Measurements from ENCODE around the gene FAM118A.

The FAM118A gene

DNA sequence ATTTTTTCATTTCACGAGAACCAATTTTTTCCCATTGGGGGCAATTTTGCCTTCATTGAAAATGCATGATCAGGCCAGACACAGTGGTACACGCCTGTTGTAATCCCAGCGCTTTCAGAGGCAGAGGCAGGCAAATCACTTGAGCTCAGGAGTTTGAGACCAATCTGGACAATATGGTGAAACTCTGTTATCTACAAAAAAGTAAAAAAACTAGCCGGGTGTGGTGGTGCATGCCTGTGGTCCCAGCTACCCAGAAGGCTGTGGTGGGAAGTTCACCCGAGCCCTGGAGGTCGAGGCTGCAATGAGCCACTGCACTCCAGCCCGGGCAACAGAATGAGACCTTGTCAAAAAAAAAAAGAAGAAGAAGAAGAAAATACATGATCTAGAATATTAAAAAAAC is 44.2 kb upstream of the FAM118A start:
- H2AFZ ChIP-seq (ENCODE audit: low read depth, low read length): no peak overlapping the region
- peaks cover 43% of the 10 kb centered on the region for H3K27me3 ChIP-seq (ENCODE audit: insufficient read depth, low read length, poor library complexity)
- H3K36me3 ChIP-seq (ENCODE audit: insufficient read depth, low read length): no peaks in the 10 kb centered on the region
- peaks cover 11% of the 10 kb centered on the region for H3K4me1 ChIP-seq (ENCODE audit: insufficient read depth, low read length)
- no peak for DNase-seq
- no peak overlapping the region for H3K27ac ChIP-seq (ENCODE audit: low read length)
- H3K9ac ChIP-seq (ENCODE audit: low read depth, low read length): no peak overlapping the region
- TF ChIP-seq EZH2 (IDR thresholded peaks at IDR 0.05; ENCODE audit: borderline replicate concordance, low read depth, low read length, severe bottlenecking): no peak
- TF ChIP-seq, protein P1, sequence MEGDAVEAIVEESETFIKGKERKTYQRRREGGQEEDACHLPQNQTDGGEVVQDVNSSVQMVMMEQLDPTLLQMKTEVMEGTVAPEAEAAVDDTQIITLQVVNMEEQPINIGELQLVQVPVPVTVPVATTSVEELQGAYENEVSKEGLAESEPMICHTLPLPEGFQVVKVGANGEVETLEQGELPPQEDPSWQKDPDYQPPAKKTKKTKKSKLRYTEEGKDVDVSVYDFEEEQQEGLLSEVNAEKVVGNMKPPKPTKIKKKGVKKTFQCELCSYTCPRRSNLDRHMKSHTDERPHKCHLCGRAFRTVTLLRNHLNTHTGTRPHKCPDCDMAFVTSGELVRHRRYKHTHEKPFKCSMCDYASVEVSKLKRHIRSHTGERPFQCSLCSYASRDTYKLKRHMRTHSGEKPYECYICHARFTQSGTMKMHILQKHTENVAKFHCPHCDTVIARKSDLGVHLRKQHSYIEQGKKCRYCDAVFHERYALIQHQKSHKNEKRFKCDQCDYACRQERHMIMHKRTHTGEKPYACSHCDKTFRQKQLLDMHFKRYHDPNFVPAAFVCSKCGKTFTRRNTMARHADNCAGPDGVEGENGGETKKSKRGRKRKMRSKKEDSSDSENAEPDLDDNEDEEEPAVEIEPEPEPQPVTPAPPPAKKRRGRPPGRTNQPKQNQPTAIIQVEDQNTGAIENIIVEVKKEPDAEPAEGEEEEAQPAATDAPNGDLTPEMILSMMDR (IDR thresholded peaks at IDR 0.05; ENCODE audit: borderline replicate concordance, extremely low read depth, low read length, poor library complexity, severe bottlenecking): no peak
- no peak overlapping the region for H3K4me2 ChIP-seq (ENCODE audit: insufficient read depth, low read length)
- peaks cover 16% of the 10 kb centered on the region for H4K20me1 ChIP-seq (ENCODE audit: insufficient read depth, low read length)
- no peak overlapping the region for H3K4me3 ChIP-seq (ENCODE audit: low read depth in 1 of 2, low read length in 2 of 2)
- H3K9me3 ChIP-seq (ENCODE audit: insufficient read depth, low read length, severe bottlenecking): no peaks in the 10 kb centered on the region
- no peak for ATAC-seq (ENCODE audit: insufficient read depth, low read depth)
- no peaks in the 10 kb centered on the region for H3K79me2 ChIP-seq (ENCODE audit: insufficient read depth, low read length)

DNA sequence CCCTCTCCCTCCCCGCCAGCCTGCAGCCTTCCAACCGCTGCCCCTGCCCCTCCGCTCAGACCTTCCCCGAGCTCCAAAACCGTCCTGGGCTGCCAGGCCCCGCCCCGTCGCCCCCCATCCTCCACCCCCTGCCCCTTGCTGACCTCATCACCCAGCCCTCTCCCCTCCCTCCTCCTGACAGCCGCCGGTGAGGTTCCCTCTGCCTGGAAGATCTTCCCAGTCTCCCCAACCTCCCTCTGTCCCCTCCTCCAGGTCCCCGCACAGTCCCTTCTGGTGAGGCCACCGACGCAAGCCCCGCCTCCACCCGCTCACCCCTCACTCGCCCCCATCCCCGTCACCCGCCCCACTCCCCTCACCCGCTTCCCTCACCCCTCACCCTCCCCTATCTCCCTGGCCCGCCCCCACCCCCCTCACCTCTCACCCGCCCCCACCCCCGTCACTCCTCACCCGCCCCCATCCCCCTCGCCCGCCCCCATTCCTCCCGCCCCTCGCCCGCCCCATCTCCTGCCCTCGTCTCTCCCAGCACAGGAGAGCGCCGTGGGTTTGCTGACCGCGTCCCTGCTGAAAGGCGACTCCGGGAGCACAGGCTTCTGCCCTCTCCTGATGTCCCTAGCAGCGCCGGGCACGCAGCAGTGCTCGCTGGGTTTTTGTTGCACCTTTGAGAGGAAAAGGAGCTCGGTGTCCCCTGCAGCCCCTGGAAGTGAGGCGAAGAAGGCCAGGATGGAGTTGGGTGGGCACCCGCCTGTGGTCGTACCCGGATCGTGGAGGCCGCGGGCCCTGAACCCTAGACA is 41.4 kb upstream of the FAM118A start:
- DNase-seq: no peak
- Histone ChIP-seq H3K4me2 (ENCODE audit: insufficient read depth, low read length) (peak overlapping the region; percentile 62), H3K9me3 (ENCODE audit: insufficient read depth, low read length, severe bottlenecking) (no peaks in the 10 kb centered on the region), H3K27ac (ENCODE audit: low read length) (no peak overlapping the region), H3K36me3 (ENCODE audit: insufficient read depth, low read length) (no peaks in the 10 kb centered on the region), H3K79me2 (ENCODE audit: insufficient read depth, low read length) (no peaks in the 10 kb centered on the region), H4K20me1 (ENCODE audit: insufficient read depth, low read length) (peaks cover 15% of the 10 kb centered on the region), H3K4me3 (ENCODE audit: low read depth in 1 of 2, low read length in 2 of 2) (no peak overlapping the region), H3K4me1 (ENCODE audit: insufficient read depth, low read length) (peaks cover 11% of the 10 kb centered on the region), H3K9ac (ENCODE audit: low read depth, low read length) (no peak overlapping the region), H2AFZ (ENCODE audit: low read depth, low read length) (peak overlapping the region; percentile 45; the same call in 1 of the 2 replicates), H3K27me3 (ENCODE audit: insufficient read depth, low read length, poor library complexity) (peaks cover 35% of the 10 kb centered on the region)
- peak; percentile 13; the same call in 1 of the 3 replicates for ATAC-seq (ENCODE audit: insufficient read depth, low read depth)
- no peak for TF ChIP-seq EZH2 (IDR thresholded peaks at IDR 0.05; ENCODE audit: borderline replicate concordance, low read depth, low read length, severe bottlenecking)
- TF ChIP-seq, protein P1 (IDR thresholded peaks at IDR 0.05; ENCODE audit: borderline replicate concordance, extremely low read depth, low read length, poor library complexity, severe bottlenecking): no peak

DNA sequence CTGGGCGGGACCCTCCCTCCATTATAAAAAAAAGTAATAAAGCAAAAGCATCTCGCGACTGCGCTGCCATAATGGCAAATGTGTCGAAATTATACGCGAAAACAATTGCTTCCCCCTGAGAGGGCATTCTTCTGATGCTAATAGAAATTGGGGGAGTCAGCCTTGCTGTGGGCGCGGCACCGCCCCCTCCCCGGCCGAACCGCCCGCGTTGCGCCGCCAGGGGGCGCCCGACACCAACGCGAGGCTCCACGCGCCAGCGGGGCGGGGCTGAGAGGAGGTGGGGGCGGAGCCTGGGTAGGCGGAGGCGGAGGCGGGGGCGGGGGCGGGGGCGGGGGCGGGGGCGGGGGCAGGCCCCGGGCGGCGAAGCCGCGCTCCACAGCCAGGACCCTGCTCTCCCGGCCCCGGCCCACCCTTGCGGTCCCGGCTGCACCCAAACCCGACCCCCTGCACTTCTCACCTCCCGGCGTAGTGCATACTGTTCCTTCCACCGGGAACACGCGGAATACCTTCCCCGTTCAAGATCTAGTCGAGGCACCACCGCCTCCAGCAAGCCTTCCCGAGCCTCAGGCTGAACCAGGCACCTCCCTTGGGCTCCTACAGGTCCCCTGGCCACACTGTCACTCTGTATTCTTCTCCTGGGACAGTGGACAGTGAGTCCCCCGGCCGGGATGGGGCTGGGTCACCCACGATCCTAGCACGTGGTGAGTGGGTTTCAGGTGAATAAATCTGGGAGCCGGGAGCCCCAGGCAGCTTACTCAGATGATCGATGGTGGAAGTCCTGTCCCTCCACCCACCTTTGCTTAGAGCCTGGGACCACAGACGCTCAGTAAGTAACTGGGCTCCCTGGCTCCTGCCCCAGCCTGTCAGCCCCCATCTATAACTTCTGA is 40.5 kb upstream of the FAM118A start:
- peak; percentile 91 for ATAC-seq (ENCODE audit: insufficient read depth, low read depth)

More for the DNA sequence above, 40.5 kb upstream of the FAM118A start:
- Histone ChIP-seq H3K27me3 (ENCODE audit: insufficient read depth, low read length, poor library complexity) (peaks cover 26% of the 10 kb centered on the region), H3K9ac (ENCODE audit: low read depth, low read length) (peak overlapping the region; percentile 21), H3K79me2 (ENCODE audit: insufficient read depth, low read length) (no peaks in the 10 kb centered on the region), H3K4me3 (ENCODE audit: low read depth in 1 of 2, low read length in 2 of 2) (peak overlapping the region in 1 of 2 experiments; percentile 41; a peak in 2 of 4 replicates), H3K27ac (ENCODE audit: low read length) (no peak overlapping the region), H4K20me1 (ENCODE audit: insufficient read depth, low read length) (peaks cover 8% of the 10 kb centered on the region), H3K4me1 (ENCODE audit: insufficient read depth, low read length) (peaks cover 11% of the 10 kb centered on the region), H3K36me3 (ENCODE audit: insufficient read depth, low read length) (no peaks in the 10 kb centered on the region), H3K4me2 (ENCODE audit: insufficient read depth, low read length) (peak overlapping the region; percentile 62), H3K9me3 (ENCODE audit: insufficient read depth, low read length, severe bottlenecking) (no peaks in the 10 kb centered on the region), H2AFZ (ENCODE audit: low read depth, low read length) (0 out of 2 replicates have a peak overlapping the region, but pooled peaks have one; percentile 25)
- TF ChIP-seq, protein P1 (IDR thresholded peaks at IDR 0.05; ENCODE audit: borderline replicate concordance, extremely low read depth, low read length, poor library complexity, severe bottlenecking): peak; percentile 97
- peak; percentile 21 for TF ChIP-seq EZH2 (IDR thresholded peaks at IDR 0.05; ENCODE audit: borderline replicate concordance, low read depth, low read length, severe bottlenecking)
- DNase-seq: peak; percentile 82

Measured in DND-41 (cell line).